OCI-LY1 (cell line): ENCODE results near the gene KIF13A.

Experiments used
- H2AFZ ChIP-seq: fragments of 200-600 bp; sonication (generic), shearing (Covaris generic); 2 replicates; pipeline ENCODE4 v1.6.0; 2014; ENCODE audit warnings: antibody characterized with exemption, mild to moderate bottlenecking, low read length
- H3F3A ChIP-seq: fragments of 200-600 bp; sonication (generic), shearing (Covaris generic); 2 replicates; pipeline ENCODE4 v1.6.0; 2014; ENCODE audit warnings: mild to moderate bottlenecking, antibody characterized with exemption, low read length, moderate library complexity; ENCODE audit not compliant: insufficient read depth
- H3K27ac ChIP-seq: fragments of 200-600 bp; sonication (generic); 2 replicates; pipeline ENCODE4 v1.5.1; 2014; ENCODE audit warnings: low read length, mixed run types, mild to moderate bottlenecking, low read depth; ENCODE audit not compliant: poor library complexity, severe bottlenecking
- H3K27me3 ChIP-seq: fragments of 200-600 bp; sonication (generic); 2 replicates; pipeline ENCODE4 v1.6.0; 2014; ENCODE audit warnings: antibody characterized with exemption, mild to moderate bottlenecking, low read length, moderate library complexity; ENCODE audit not compliant: insufficient read depth
- H3K36me3 ChIP-seq: fragments of 200-600 bp; sonication (generic); 2 replicates; pipeline ENCODE4 v1.6.1; 2014; ENCODE audit warnings: mild to moderate bottlenecking, antibody characterized with exemption, low read length, moderate library complexity, mixed read lengths; ENCODE audit not compliant: insufficient read depth
- H3K4me1 ChIP-seq: fragments of 200-600 bp; sonication (generic); 2 replicates; pipeline ENCODE4 v1.5.1; 2014; ENCODE audit warnings: mild to moderate bottlenecking, low read length, moderate library complexity; ENCODE audit not compliant: insufficient read depth, severe bottlenecking
- H3K4me2 ChIP-seq: fragments of 200-600 bp; sonication (generic), shearing (Covaris generic); 2 replicates; pipeline ENCODE4 v1.6.1; 2014; ENCODE audit warnings: low read length
- H3K4me3 ChIP-seq: fragments of 200-600 bp; sonication (generic); 2 replicates; pipeline ENCODE4 v1.5.1; 2014; ENCODE audit warnings: low read length, low read depth, mild to moderate bottlenecking, mixed read lengths; ENCODE audit not compliant: poor library complexity, severe bottlenecking
- H3K79me2 ChIP-seq: fragments of 200-600 bp; shearing (Covaris generic); 2 replicates; pipeline ENCODE4 v1.6.1; 2016; ENCODE audit warnings: mixed run types, low read length, mixed read lengths; ENCODE audit not compliant: insufficient read depth
- H3K9ac ChIP-seq: fragments of 200-600 bp; sonication (generic), shearing (Covaris generic); 2 replicates; pipeline ENCODE4 v1.6.1; 2014; ENCODE audit warnings: mild to moderate bottlenecking, low read length, mixed read lengths
- H3K9me2 ChIP-seq: fragments of 200-600 bp; sonication (generic), shearing (Covaris generic); 2 replicates; pipeline ENCODE4 v1.6.1; 2014; ENCODE audit warnings: low read depth, mild to moderate bottlenecking, low read length, mixed read lengths
- H3K9me3 ChIP-seq: fragments of 200-600 bp; shearing (Covaris generic); 2 replicates; pipeline ENCODE4 v1.6.1; 2014; ENCODE audit warnings: low read length, mixed read lengths
- H4K20me1 ChIP-seq: fragments of 200-600 bp; sonication (generic), shearing (Covaris generic); 2 replicates; pipeline ENCODE4 v1.6.0; 2016; ENCODE audit warnings: mild to moderate bottlenecking, low read length; ENCODE audit not compliant: insufficient read depth
- CTCF ChIP-seq: fragments of 200-600 bp; sonication (generic), shearing (Covaris generic); IDR thresholded peaks from 2 replicates; pipeline ENCODE4 v1.5.1; 2017; ENCODE audit warnings: mild to moderate bottlenecking, antibody characterized with exemption, low read length, moderate library complexity, mixed read lengths
- EZH2 ChIP-seq: fragments of 200-600 bp; sonication (generic), shearing (Covaris generic); IDR thresholded peaks from 2 replicates; pipeline ENCODE4 v1.8.0; 2017; ENCODE audit warnings: borderline replicate concordance, mixed run types, mild to moderate bottlenecking, antibody characterized with exemption, low read length, moderate library complexity, mixed read lengths

KIF13A gene

GRCh38 chr6:17957904-17958620 lies 29.4 kb downstream of the KIF13A start:
- H3K9ac ChIP-seq: no peak overlapping the region
- H2AFZ ChIP-seq: no peak overlapping the region
- no peaks in the 10 kb centered on the region for H3K27me3 ChIP-seq
- H3K79me2 ChIP-seq: no peaks in the 10 kb centered on the region
- no peak overlapping the region for H3K4me2 ChIP-seq
- TF ChIP-seq EZH2 (no peak), CTCF (no peak)
- no peaks in the 10 kb centered on the region for H4K20me1 ChIP-seq
- no peaks in the 10 kb centered on the region for H3F3A ChIP-seq
- no peaks in the 10 kb centered on the region for H3K4me1 ChIP-seq
- H3K36me3 ChIP-seq: no peaks in the 10 kb centered on the region
- H3K4me3 ChIP-seq: no peak overlapping the region
- H3K9me3 ChIP-seq: no peaks in the 10 kb centered on the region
- no peaks in the 10 kb centered on the region for H3K9me2 ChIP-seq
- no peak overlapping the region for H3K27ac ChIP-seq

GRCh38 chr6:17957498-17957897 lies 29.9 kb downstream of the KIF13A start:
- Histone ChIP-seq H3K9ac (no peak overlapping the region), H3K9me2 (no peaks in the 10 kb centered on the region), H3K4me3 (no peak overlapping the region), H3K27ac (no peak overlapping the region), H3K79me2 (no peaks in the 10 kb centered on the region), H3K36me3 (no peaks in the 10 kb centered on the region), H3K4me1 (no peaks in the 10 kb centered on the region), H4K20me1 (no peaks in the 10 kb centered on the region), H3F3A (no peaks in the 10 kb centered on the region), H2AFZ (no peak overlapping the region), H3K27me3 (no peaks in the 10 kb centered on the region), H3K9me3 (no peaks in the 10 kb centered on the region), H3K4me2 (no peak overlapping the region)
- TF ChIP-seq EZH2 (no peak), CTCF (no peak)

- Histone ChIP-seq H3F3A (no peaks in the 10 kb centered on the region), H3K4me3 (no peak overlapping the region), H3K36me3 (no peaks in the 10 kb centered on the region), H2AFZ (no peak overlapping the region), H3K27ac (no peak overlapping the region), H3K9ac (no peak overlapping the region), H4K20me1 (no peaks in the 10 kb centered on the region), H3K79me2 (no peaks in the 10 kb centered on the region), H3K9me3 (no peaks in the 10 kb centered on the region), H3K27me3 (no peaks in the 10 kb centered on the region), H3K4me2 (no peak overlapping the region), H3K9me2 (no peaks in the 10 kb centered on the region), H3K4me1 (no peaks in the 10 kb centered on the region)
- TF ChIP-seq EZH2 (no peak), CTCF (no peak)
These were observed 30.3 kb downstream of the KIF13A start for GRCh38 chr6:17957086-17957485.
